ENCODE results near the gene FBXL13. TPM values are rescaled to one million over a fixed set of nuclear protein-coding genes. Genes with fewer than 3 reads are reported as not detected.
"Not testable (repeated sequence)": the region's sequence is repeated elsewhere in the genome, so short reads cannot be mapped to it uniquely, and the experiment has no call there.

Gene FBXL13
- total and polyA plus RNA-seq, 7 experiments from 2014 or later = 0.44 to 1.9 (median 1.1) TPM; not detected in 1

DNA sequence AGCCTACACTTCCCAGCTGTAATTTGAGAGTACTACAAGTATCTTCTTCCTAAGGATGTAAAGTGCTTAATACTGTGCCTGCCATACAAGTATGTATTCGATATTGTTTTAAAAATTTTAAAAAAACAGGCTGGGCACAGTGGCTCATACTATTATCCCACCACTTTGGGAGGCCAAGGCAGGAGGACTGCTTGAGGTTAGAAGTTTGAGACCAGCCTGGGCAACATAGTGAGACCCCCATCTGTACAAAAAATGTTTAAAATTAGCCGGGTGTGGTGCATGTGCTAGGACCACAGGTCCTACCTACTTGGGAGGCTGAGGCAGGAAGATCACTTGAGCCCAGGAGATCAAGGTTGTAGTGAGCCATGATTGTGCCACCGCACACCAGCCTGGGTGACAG lies 8.6 kb upstream of the FBXL13 start:
- Histone ChIP-seq H3K36me3 (ENCODE audit: control insufficient read depth in 2 of 3, insufficient read depth in 3 of 3, low read length in 3 of 3) (peaks cover 0 to 27% (median 5%) of the 10 kb centered on the region in 3 experiments), H3K27me3 (ENCODE audit: control insufficient read depth in 2 of 2, insufficient read depth in 2 of 2, low read length in 2 of 2) (no peaks in the 10 kb centered on the region), H3K4me1 (ENCODE audit: control insufficient read depth in 2 of 2, insufficient read depth in 2 of 2, low read length in 2 of 2) (no peaks in the 10 kb centered on the region), H3K4me3 (ENCODE audit: low read length) (no peak overlapping the region), H3K27ac (ENCODE audit: low read depth, low read length) (no peak overlapping the region), H3K9me3 (ENCODE audit: control insufficient read depth in 2 of 3, low read length in 3 of 3) (no peaks in the 10 kb centered on the region)
- DNase-seq (no peak), ATAC-seq (no peak)
- ChIA-PET CTCF (no interaction called here), POLR2A (no interaction called here)
- Mint-ChIP-seq H3K4me1 (peaks cover 4 to 36% (median 26%) of the 10 kb centered on the region in 7 donors), H3K27ac (no peak overlapping the region), H3K4me3 (no peak overlapping the region), H3K9me3 (no peaks in the 10 kb centered on the region), H3K27me3 (no peaks in the 10 kb centered on the region), H3K36me3 (peaks cover 0 to 33% (median 11%) of the 10 kb centered on the region in 5 donors)
- intact Hi-C loops (cut with micrococcal nuclease) = no loop called here

- ChIA-PET POLR2A (no interaction called here), CTCF (no interaction called here)
- intact Hi-C loops (cut with micrococcal nuclease) = no loop called here
- Mint-ChIP-seq H3K9me3 (no peaks in the 10 kb centered on the region), H3K36me3 (peaks cover 0 to 32% (median 10%) of the 10 kb centered on the region in 5 donors), H3K27me3 (no peaks in the 10 kb centered on the region), H3K4me1 (peaks cover 10 to 43% (median 33%) of the 10 kb centered on the region in 7 donors), H3K27ac (peak overlapping the region in 1 of 9 donors; percentile 8), H3K4me3 (no peak overlapping the region)
- H3K9me3 ChIP-seq (ENCODE audit: control insufficient read depth in 2 of 3, low read length in 3 of 3) = no peaks in the 10 kb centered on the region
- no peak overlapping the region for H3K4me3 ChIP-seq (ENCODE audit: low read length)
- H3K27me3 ChIP-seq (ENCODE audit: control insufficient read depth in 2 of 2, insufficient read depth in 2 of 2, low read length in 2 of 2) = no peaks in the 10 kb centered on the region
- H3K4me1 ChIP-seq (ENCODE audit: control insufficient read depth in 2 of 2, insufficient read depth in 2 of 2, low read length in 2 of 2) = no peaks in the 10 kb centered on the region
- DNase-seq = no peak
- H3K27ac ChIP-seq (ENCODE audit: low read depth, low read length) = no peak overlapping the region
- no peak for ATAC-seq
- H3K36me3 ChIP-seq (ENCODE audit: control insufficient read depth in 2 of 3, insufficient read depth in 3 of 3, low read length in 3 of 3) = peaks cover 0 to 27% (median 5%) of the 10 kb centered on the region in 3 experiments
Measured at GRCh38 chr7:103082497-103082896, 7.9 kb upstream of the FBXL13 start.

GRCh38 chr7:103080923-103081322 lies 6.3 kb upstream of the FBXL13 start:
- peaks cover 12 to 59% (median 47%) of the 10 kb centered on the region in 7 donors for H3K4me1 Mint-ChIP-seq
- POLR2A ChIA-PET = interaction anchor here (1.1 kb wide), 1 partner anchor 10 kb away, joined by 3 read pairs; no protein-coding TSS in a partner anchor

DNA sequence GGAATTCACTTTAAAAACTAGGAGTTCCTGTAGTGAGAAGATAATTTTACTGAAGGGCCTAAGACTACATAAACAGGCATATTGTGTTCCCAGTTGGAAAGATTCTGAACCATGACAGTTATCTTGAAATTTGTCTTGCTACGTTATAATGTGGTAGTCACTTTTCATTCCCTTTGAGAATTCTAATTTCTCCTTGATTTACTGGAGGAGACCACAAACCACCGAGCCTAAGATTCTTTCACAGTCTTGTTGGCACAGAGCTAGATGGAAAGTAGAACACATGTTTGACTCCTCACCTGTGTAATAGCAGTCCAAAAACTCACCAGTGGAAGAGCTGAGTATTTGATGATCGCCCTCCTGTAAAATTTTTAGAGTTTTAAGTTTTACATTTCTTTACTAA lies 5.2 kb upstream of the FBXL13 start:
- POLR2A ChIA-PET = interaction anchor here (0.6 to 1.1 kb wide), 2 partner anchors 9 to 69 kb away, joined by 3 to 6 read pairs; partner anchors contain the start of gene NAPEPLD
- intact Hi-C loops (cut with micrococcal nuclease) = loop anchor here (5.0 to 10.0 kb wide), 4 partner anchors 202 to 1835 kb away; partner anchors contain the start of genes ORC5 (in 2 of the 2), FIS1 (in 1 of the 2) and PMPCB (in 1 of the 2)
- H3K36me3 ChIP-seq (ENCODE audit: control insufficient read depth in 2 of 3, insufficient read depth in 3 of 3, low read length in 3 of 3) = peaks cover 0 to 20% (median 5%) of the 10 kb centered on the region in 3 experiments

More at GRCh38 chr7:103080923-103081322, 6.3 kb upstream of the FBXL13 start:
- Mint-ChIP-seq H3K27me3 (no peaks in the 10 kb centered on the region), H3K27ac (no peak overlapping the region), H3K4me3 (no peak overlapping the region), H3K36me3 (peaks cover 0 to 22% (median 7%) of the 10 kb centered on the region in 5 donors), H3K9me3 (no peaks in the 10 kb centered on the region)
- Histone ChIP-seq H3K36me3 (ENCODE audit: control insufficient read depth in 2 of 3, insufficient read depth in 3 of 3, low read length in 3 of 3) (peaks cover 0 to 22% (median 5%) of the 10 kb centered on the region in 3 experiments), H3K4me3 (ENCODE audit: low read length) (no peak overlapping the region), H3K27ac (ENCODE audit: low read depth, low read length) (no peak overlapping the region), H3K9me3 (ENCODE audit: control insufficient read depth in 2 of 3, low read length in 3 of 3) (no peaks in the 10 kb centered on the region), H3K27me3 (ENCODE audit: control insufficient read depth in 2 of 2, insufficient read depth in 2 of 2, low read length in 2 of 2) (no peaks in the 10 kb centered on the region), H3K4me1 (ENCODE audit: control insufficient read depth in 2 of 2, insufficient read depth in 2 of 2, low read length in 2 of 2) (peaks cover 6 to 11% of the 10 kb centered on the region in 2 donors)
- ATAC-seq (no peak), DNase-seq (no peak)
- intact Hi-C loops (cut with micrococcal nuclease) = no loop called here
- CTCF ChIA-PET = no interaction called here

DNA sequence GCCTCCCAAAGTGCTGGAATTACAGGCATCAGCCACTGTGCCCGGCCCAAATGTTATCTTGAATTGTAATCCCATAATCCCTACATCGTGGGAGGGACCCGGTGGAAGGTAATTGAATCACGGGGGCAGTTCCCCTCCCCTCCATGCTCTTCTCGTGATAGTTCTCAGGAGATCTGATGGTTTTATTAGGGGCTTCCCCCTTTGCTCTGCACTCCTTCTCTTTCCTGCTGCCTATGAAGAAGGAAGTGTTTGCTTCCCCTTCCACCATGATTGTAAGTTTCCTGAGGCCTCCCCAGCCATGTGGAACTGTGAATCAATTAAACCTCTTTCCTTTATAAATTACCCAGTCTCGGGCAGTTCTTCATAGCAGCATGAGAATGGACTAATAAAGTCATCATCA lies 3.6 kb upstream of the FBXL13 start:
- Mint-ChIP-seq H3K4me1 (peaks cover 28 to 77% (median 66%) of the 10 kb centered on the region in 7 donors), H3K4me3 (peak overlapping the region in 6 of 10 donors; percentile 4 to 29 (median 20)), H3K36me3 (peaks cover 0 to 14% (median 7%) of the 10 kb centered on the region in 5 donors), H3K27ac (peak overlapping the region in 5 of 9 donors; percentile 11 to 55 (median 38))
- peaks cover 14 to 18% of the 10 kb centered on the region in 2 donors for H3K4me1 ChIP-seq (ENCODE audit: control insufficient read depth in 2 of 2, insufficient read depth in 2 of 2, low read length in 2 of 2)
- CTCF ChIA-PET; H3K9me3 ChIP-seq (ENCODE audit: control insufficient read depth in 2 of 3, low read length in 3 of 3); H3K4me3 ChIP-seq (ENCODE audit: low read length); H3K9me3 Mint-ChIP-seq; H3K36me3 ChIP-seq (ENCODE audit: control insufficient read depth in 2 of 3, insufficient read depth in 3 of 3, low read length in 3 of 3); ATAC-seq; H3K27ac ChIP-seq (ENCODE audit: low read depth, low read length); DNase-seq; H3K27me3 ChIP-seq (ENCODE audit: control insufficient read depth in 2 of 2, insufficient read depth in 2 of 2, low read length in 2 of 2); H3K27me3 Mint-ChIP-seq: not testable (repeated sequence)
- POLR2A ChIA-PET = interaction anchor here (0.6 kb wide), 1 partner anchor 680 kb away, joined by 3 read pairs; no protein-coding TSS in a partner anchor
- intact Hi-C loops (cut with micrococcal nuclease) = loop anchor here (5.0 to 10.0 kb wide), 4 partner anchors 204 to 1833 kb away; partner anchors contain the start of genes ORC5 (in 2 of the 2), FIS1 (in 1 of the 2) and PMPCB (in 1 of the 2)

More for the DNA sequence above, 5.2 kb upstream of the FBXL13 start:
- Histone ChIP-seq H3K4me3 (ENCODE audit: low read length) (no peak overlapping the region), H3K9me3 (ENCODE audit: control insufficient read depth in 2 of 3, low read length in 3 of 3) (no peaks in the 10 kb centered on the region), H3K27me3 (ENCODE audit: control insufficient read depth in 2 of 2, insufficient read depth in 2 of 2, low read length in 2 of 2) (no peaks in the 10 kb centered on the region), H3K4me1 (ENCODE audit: control insufficient read depth in 2 of 2, insufficient read depth in 2 of 2, low read length in 2 of 2) (peaks cover 10 to 14% of the 10 kb centered on the region in 2 donors), H3K27ac (ENCODE audit: low read depth, low read length) (no peak overlapping the region)
- Mint-ChIP-seq H3K4me1 (peaks cover 18 to 65% (median 54%) of the 10 kb centered on the region in 7 donors), H3K27ac (no peak overlapping the region), H3K9me3 (no peaks in the 10 kb centered on the region), H3K36me3 (peaks cover 0 to 19% (median 7%) of the 10 kb centered on the region in 5 donors), H3K27me3 (no peaks in the 10 kb centered on the region), H3K4me3 (peak overlapping the region in 1 of 10 donors; percentile 3)
- CTCF ChIA-PET = interaction anchor here (0.8 kb wide), 1 partner anchor 194 kb away, joined by 3 read pairs; no protein-coding TSS in a partner anchor
- ATAC-seq (no peak), DNase-seq (no peak)

GRCh38 chr7:103077318-103077717 lies 2.7 kb upstream of the FBXL13 start:
- Mint-ChIP-seq H3K27ac (peak overlapping the region in 4 of 9 donors; percentile 24 to 39 (median 30)), H3K36me3 (peaks cover 0 to 14% (median 5%) of the 10 kb centered on the region in 5 donors), H3K9me3 (no peaks in the 10 kb centered on the region), H3K4me1 (peaks cover 23 to 71% (median 60%) of the 10 kb centered on the region in 7 donors), H3K27me3 (peaks cover 0 to 2% (median 0%) of the 10 kb centered on the region in 5 donors), H3K4me3 (peak overlapping the region in 7 of 10 donors; percentile 10 to 100 (median 64))
- DNase-seq (no peak), ATAC-seq (no peak)
- Histone ChIP-seq H3K27ac (ENCODE audit: low read depth, low read length) (no peak overlapping the region), H3K4me3 (ENCODE audit: low read length) (no peak overlapping the region), H3K27me3 (ENCODE audit: control insufficient read depth in 2 of 2, insufficient read depth in 2 of 2, low read length in 2 of 2) (no peaks in the 10 kb centered on the region), H3K36me3 (ENCODE audit: control insufficient read depth in 2 of 3, insufficient read depth in 3 of 3, low read length in 3 of 3) (peaks cover 0 to 5% (median 0%) of the 10 kb centered on the region in 3 experiments), H3K4me1 (ENCODE audit: control insufficient read depth in 2 of 2, insufficient read depth in 2 of 2, low read length in 2 of 2) (peaks cover 14 to 18% of the 10 kb centered on the region in 2 donors), H3K9me3 (ENCODE audit: control insufficient read depth in 2 of 3, low read length in 3 of 3) (no peaks in the 10 kb centered on the region)
- ChIA-PET POLR2A (interaction anchor here (0.7 kb wide), 1 partner anchor 682 kb away, joined by 3 read pairs; no protein-coding TSS in a partner anchor), CTCF (no interaction called here)
- intact Hi-C loops (cut with micrococcal nuclease) = loop anchor here (5.0 to 10.0 kb wide), 4 partner anchors 205 to 1833 kb away; partner anchors contain the start of genes ORC5 (in 2 of the 2), FIS1 (in 1 of the 2) and PMPCB (in 1 of the 2)
